ENCODE measurements around the gene MEGF6. TPM values are rescaled to one million over a fixed set of nuclear protein-coding genes. Genes with fewer than 3 reads are reported as not detected.
A peak's percentile ranks its signal among the peaks of the same experiment; 100 is the strongest.

MEGF6 gene
- total RNA-seq, 4 donors from 2014 or later, result 66.7 to 120 (median 74.5) TPM

- Histone ChIP-seq H3K4me3 (no peak overlapping the region), H3K4me1 (peaks cover 69% of the 10 kb centered on the region), H3K27me3 (no peaks in the 10 kb centered on the region), H3K9me3 (no peaks in the 10 kb centered on the region), H3K36me3 (no peaks in the 10 kb centered on the region), H3K27ac (no peak overlapping the region)
- TF ChIP-seq EP300 (IDR thresholded peaks at IDR 0.05), result no peak
- WGBS, result 55% methylated on average over 28 of the region's 49 CpGs
- DNase-seq (ENCODE audit: low spot score in 2 of 2), result no peak
Observed at GRCh38 chr1:3543076-3544039, 68.0 kb downstream of the MEGF6 start.

GRCh38 chr1:3542676-3543075 is 68.6 kb downstream of the MEGF6 start:
- no peak for TF ChIP-seq POLR2A (IDR thresholded peaks at IDR 0.05)
- no peak for TF ChIP-seq CTCF (IDR thresholded peaks at IDR 0.05)
- TF ChIP-seq EP300 (IDR thresholded peaks at IDR 0.05), result no peak
- no peak for TF ChIP-seq POLR2AphosphoS5 (IDR thresholded peaks at IDR 0.05)
- 53% methylated on average over 9 of the region's 9 CpGs for WGBS
- Histone ChIP-seq H3K9me3 (no peaks in the 10 kb centered on the region), H3K4me1 (peaks cover 62% of the 10 kb centered on the region), H3K4me3 (no peak overlapping the region), H3K36me3 (no peaks in the 10 kb centered on the region), H3K27ac (no peak overlapping the region), H3K27me3 (no peaks in the 10 kb centered on the region)
- no peak for DNase-seq (ENCODE audit: low spot score in 2 of 2)

DNA sequence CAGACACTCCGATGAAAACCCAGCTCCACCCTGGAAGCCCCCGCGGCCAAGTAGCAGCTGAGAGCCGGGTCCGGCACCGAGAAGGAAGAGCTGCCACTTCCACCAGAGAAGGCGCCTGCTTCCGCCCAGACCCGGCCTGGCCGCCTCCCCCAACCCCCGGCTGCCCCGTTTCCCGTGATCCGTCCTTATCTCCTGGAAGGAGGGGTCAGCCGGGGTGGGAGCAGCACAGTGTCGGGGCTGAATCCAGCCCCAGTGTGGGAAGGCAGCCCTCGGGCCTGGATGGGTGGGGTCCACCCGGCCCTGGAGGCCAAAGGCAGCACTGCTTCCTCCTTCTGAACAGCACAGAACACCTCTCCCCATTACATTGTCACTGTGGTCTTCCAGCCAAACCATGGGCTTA is 69.4 kb downstream of the MEGF6 start:
- TF ChIP-seq EP300 (IDR thresholded peaks at IDR 0.05) (no peak), CTCF (IDR thresholded peaks at IDR 0.05) (no peak), POLR2AphosphoS5 (IDR thresholded peaks at IDR 0.05) (no peak), POLR2A (IDR thresholded peaks at IDR 0.05) (no peak)
- H3K36me3 ChIP-seq, result no peaks in the 10 kb centered on the region
- no peak overlapping the region for H3K4me3 ChIP-seq
- no peaks in the 10 kb centered on the region for H3K9me3 ChIP-seq
- no peaks in the 10 kb centered on the region for H3K27me3 ChIP-seq
- H3K27ac ChIP-seq, result no peak overlapping the region
- peaks cover 55% of the 10 kb centered on the region for H3K4me1 ChIP-seq
- no peak for DNase-seq (ENCODE audit: low spot score in 2 of 2)
- WGBS, result 25% methylated on average over 4 of the region's 18 CpGs

- DNase-seq (ENCODE audit: low spot score in 2 of 2), result no peak
- WGBS, result 73% methylated on average over 3 of the region's 16 CpGs
- Histone ChIP-seq H3K27me3 (no peaks in the 10 kb centered on the region), H3K9me3 (no peaks in the 10 kb centered on the region), H3K4me1 (peaks cover 55% of the 10 kb centered on the region), H3K4me3 (no peak overlapping the region), H3K36me3 (no peaks in the 10 kb centered on the region), H3K27ac (no peak overlapping the region)
- TF ChIP-seq EP300 (IDR thresholded peaks at IDR 0.05) (no peak), CTCF (IDR thresholded peaks at IDR 0.05) (no peak), POLR2AphosphoS5 (IDR thresholded peaks at IDR 0.05) (no peak), POLR2A (IDR thresholded peaks at IDR 0.05) (no peak)
Observed at GRCh38 chr1:3541465-3541864, 69.8 kb downstream of the MEGF6 start.

- no peak for TF ChIP-seq POLR2AphosphoS5 (IDR thresholded peaks at IDR 0.05)
- no peak for TF ChIP-seq EP300 (IDR thresholded peaks at IDR 0.05)
- Histone ChIP-seq H3K27me3 (no peaks in the 10 kb centered on the region), H3K36me3 (no peaks in the 10 kb centered on the region), H3K4me3 (no peak overlapping the region), H3K4me1 (peaks cover 55% of the 10 kb centered on the region), H3K27ac (no peak overlapping the region), H3K9me3 (no peaks in the 10 kb centered on the region)
- no peak for DNase-seq (ENCODE audit: low spot score in 2 of 2)
- WGBS, result 98% methylated on average over 13 of the region's 13 CpGs
Observed at GRCh38 chr1:3540876-3541275, 70.4 kb downstream of the MEGF6 start.

DNA sequence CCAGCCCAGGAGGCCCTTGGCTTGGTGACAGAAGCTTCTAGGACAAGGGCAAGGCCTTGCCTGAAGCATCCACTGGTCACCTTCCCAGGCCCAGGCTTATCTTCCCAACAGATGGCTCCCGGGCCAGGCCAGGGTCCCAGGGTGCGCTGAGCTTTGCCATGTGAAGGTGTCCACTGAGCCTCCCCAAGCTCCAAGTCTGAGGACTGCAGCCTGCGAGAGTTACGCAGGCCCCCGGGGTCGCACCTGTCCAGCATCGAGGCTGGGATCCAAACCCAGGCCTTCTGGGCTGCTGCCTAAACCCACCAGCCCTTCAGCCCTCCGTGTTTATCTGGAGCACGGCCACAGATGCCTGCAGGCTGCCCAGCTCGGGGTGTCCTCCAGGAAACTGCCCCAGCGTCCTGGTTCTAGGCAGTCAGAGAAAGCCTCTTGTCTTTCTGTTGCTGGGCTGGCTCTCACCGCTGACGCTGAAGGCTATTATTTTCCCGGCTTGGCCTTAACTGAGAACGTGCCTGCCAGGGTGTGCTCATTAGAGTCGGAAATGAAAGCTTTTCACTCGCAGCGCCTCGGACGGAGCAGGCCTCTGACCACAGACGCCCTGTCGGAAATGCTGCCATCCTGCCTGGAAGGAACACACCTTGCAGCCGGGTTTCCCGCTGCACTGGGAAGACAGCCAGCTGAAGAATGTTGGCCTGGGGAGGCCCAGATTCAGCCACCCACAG is 71.4 kb downstream of the MEGF6 start:
- DNase-seq (ENCODE audit: low spot score in 2 of 2), result no peak
- TF ChIP-seq EP300 (IDR thresholded peaks at IDR 0.05), result no peak
- peak in 1 of 3 donors; percentile 45 for TF ChIP-seq POLR2AphosphoS5 (IDR thresholded peaks at IDR 0.05)

More for the DNA sequence above, 71.4 kb downstream of the MEGF6 start:
- H3K36me3 ChIP-seq, result no peaks in the 10 kb centered on the region
- no peak overlapping the region for H3K4me3 ChIP-seq
- H3K9me3 ChIP-seq, result no peaks in the 10 kb centered on the region
- H3K4me1 ChIP-seq, result peaks cover 62% of the 10 kb centered on the region
- peak overlapping the region; percentile 24 for H3K27ac ChIP-seq
- 46% methylated on average over 13 of the region's 24 CpGs for WGBS
- H3K27me3 ChIP-seq, result no peaks in the 10 kb centered on the region

All from suprapubic skin (tissue), 4 donors.